IPS-18c (cell line): ENCODE data around the gene SLCO6A1.
"Not testable (repeated sequence)": the region's sequence is repeated elsewhere in the genome, so short reads cannot be mapped to it uniquely, and the experiment has no call there.

Experiments
- H3K4me3 ChIP-seq: 2 replicates; pipeline ENCODE4 v1.7.0; 2013; ENCODE audit warnings: low read depth, mild to moderate bottlenecking, low read length, moderate library complexity; ENCODE audit not compliant: insufficient read depth
- H3K9me3 ChIP-seq: one replicate; pipeline ENCODE4 v1.6.1; 2013; ENCODE audit warnings: mild to moderate bottlenecking, low read length, moderate library complexity; ENCODE audit not compliant: control insufficient read depth, insufficient read depth

The SLCO6A1 gene

GRCh38 chr5:102511666-102512065, 12.9 kb upstream of the SLCO6A1 start:
- Histone ChIP-seq H3K9me3 (no peaks in the 10 kb centered on the region), H3K4me3 (no peak overlapping the region)

GRCh38 chr5:102491261-102491914, 7.4 kb downstream of the SLCO6A1 start:
- not testable (repeated sequence) for H3K9me3 ChIP-seq, H3K4me3 ChIP-seq

- Histone ChIP-seq H3K4me3 (no peak overlapping the region), H3K9me3 (no peaks in the 10 kb centered on the region)
Measured at GRCh38 chr5:102483736-102484135, 15.1 kb downstream of the SLCO6A1 start.

- Histone ChIP-seq H3K9me3 (no peaks in the 10 kb centered on the region), H3K4me3 (no peak overlapping the region)
Measured at GRCh38 chr5:102481054-102481715, 17.6 kb downstream of the SLCO6A1 start.

GRCh38 chr5:102453716-102454115, 45.1 kb downstream of the SLCO6A1 start:
- H3K9me3 ChIP-seq: peaks cover 3% of the 10 kb centered on the region
- H3K4me3 ChIP-seq: no peak overlapping the region

GRCh38 chr5:102451082-102451481, 47.7 kb downstream of the SLCO6A1 start:
- no peak overlapping the region for H3K4me3 ChIP-seq
- peaks cover 3% of the 10 kb centered on the region for H3K9me3 ChIP-seq

GRCh38 chr5:102450313-102450990, 48.3 kb downstream of the SLCO6A1 start:
- H3K4me3 ChIP-seq: no peak overlapping the region

GRCh38 chr5:102433473-102433872, 65.3 kb downstream of the SLCO6A1 start:
- Histone ChIP-seq H3K4me3 (no peak overlapping the region), H3K9me3 (peaks cover 2% of the 10 kb centered on the region)

More at GRCh38 chr5:102450313-102450990, 48.3 kb downstream of the SLCO6A1 start:
- H3K9me3 ChIP-seq: peaks cover 3% of the 10 kb centered on the region

GRCh38 chr5:102421647-102422046, 77.2 kb downstream of the SLCO6A1 start:
- no peak overlapping the region for H3K4me3 ChIP-seq
- H3K9me3 ChIP-seq: no peaks in the 10 kb centered on the region

- Histone ChIP-seq H3K4me3 (no peak overlapping the region), H3K9me3 (no peaks in the 10 kb centered on the region)
Measured at GRCh38 chr5:102418531-102418930, 80.3 kb downstream of the SLCO6A1 start.

GRCh38 chr5:102414448-102414847, 84.4 kb downstream of the SLCO6A1 start:
- no peak overlapping the region for H3K4me3 ChIP-seq
- H3K9me3 ChIP-seq: no peaks in the 10 kb centered on the region

GRCh38 chr5:102388235-102388634, 110.6 kb downstream of the SLCO6A1 start:
- no peak overlapping the region for H3K4me3 ChIP-seq

GRCh38 chr5:102385365-102385764, 113.4 kb downstream of the SLCO6A1 start:
- Histone ChIP-seq H3K4me3 (no peak overlapping the region), H3K9me3 (no peaks in the 10 kb centered on the region)

More at GRCh38 chr5:102388235-102388634, 110.6 kb downstream of the SLCO6A1 start:
- H3K9me3 ChIP-seq: no peaks in the 10 kb centered on the region

- no peaks in the 10 kb centered on the region for H3K9me3 ChIP-seq
Measured at GRCh38 chr5:102380174-102380573, 118.6 kb downstream of the SLCO6A1 start.

GRCh38 chr5:102375876-102376275, 122.9 kb downstream of the SLCO6A1 start:
- Histone ChIP-seq H3K4me3 (no peak overlapping the region), H3K9me3 (no peaks in the 10 kb centered on the region)

More at GRCh38 chr5:102380174-102380573, 118.6 kb downstream of the SLCO6A1 start:
- H3K4me3 ChIP-seq: no peak overlapping the region

- Histone ChIP-seq H3K9me3 (no peaks in the 10 kb centered on the region), H3K4me3 (no peak overlapping the region)
Measured at GRCh38 chr5:102375272-102375671, 123.5 kb downstream of the SLCO6A1 start.

- H3K4me3 ChIP-seq: no peak overlapping the region
- H3K9me3 ChIP-seq: no peaks in the 10 kb centered on the region
Measured at GRCh38 chr5:102368392-102368791, 130.4 kb downstream of the SLCO6A1 start.

- no peaks in the 10 kb centered on the region for H3K9me3 ChIP-seq
- no peak overlapping the region for H3K4me3 ChIP-seq
Measured at GRCh38 chr5:102341681-102342288, 157.0 kb downstream of the SLCO6A1 start.
